HepG2 (cell line): ENCODE data around the gene CACNB4. TPM values are rescaled to one million over a fixed set of nuclear protein-coding genes. Genes with fewer than 3 reads are reported as not detected.

Experiments
- ATAC-seq: fragments of 200-7000 bp; cut with Tn5 transposase; 3 replicates; pipeline ENCODE4 v1.9.1; 2020; ENCODE audit warnings: mild to moderate bottlenecking, moderate library complexity
- BruUV-seq: library from RNA; stranded (reverse); fragments of 400-500 nt; replicated peaks from 2 replicates; lab custom pipeline; 2021; lab: Mats Ljungman, UMichigan
- CTCF ChIA-PET: fragments of 300-600 bp; formaldehyde crosslinking; extraction: SDS; loops from one replicate; lab custom pipeline; 2021; ENCODE audit warnings: low total read pairs, inconsistent platforms, low intra/inter-chr PET ratio; lab: Yijun Ruan, JAX
- POLR2A ChIA-PET: fragments of 350-600 bp; sonication (Branson Sonifier 250); formaldehyde crosslinking; loops from one replicate; lab custom pipeline; 2020; ENCODE audit warnings: antibody characterized with exemption, inconsistent platforms; lab: Yijun Ruan, JAX
- DNase-seq: peaks from one replicate; pipeline ENCODE4 v3.0.0-alpha.2; 2015; ENCODE audit warnings: low spot score
- FAIRE-seq: peaks from 3 replicates; lab custom pipeline; 2011; peaks lifted over from hg19 to GRCh38; lab: Jason Lieb, UNC
- H2AFZ ChIP-seq: one replicate; pipeline ENCODE4 v1.6.1; 2011; ENCODE audit warnings: low read length, inconsistent platforms
- H3K27ac ChIP-seq: fragments of 300-600 bp; 3 replicates; pipeline ENCODE4 v1.8.0; 2011; ENCODE audit warnings: mixed run types, mild to moderate bottlenecking, mixed read lengths, low read length, inconsistent platforms; ENCODE audit not compliant: insufficient read depth; ENCODE audit errors: extremely low read length
- H3K27me3 ChIP-seq, 2 experiments: fragments of 200-600 bp in 1 of 2; 2 replicates in 1 of 2; 3 replicates in 1 of 2; pipeline versions ENCODE4 v1.6.0 to v1.8.0; 2011; ENCODE audit warnings: low read length in 2 of 2, mild to moderate bottlenecking in 2 of 2, moderate library complexity in 2 of 2, inconsistent platforms in 1 of 2; ENCODE audit not compliant: insufficient read depth in 2 of 2, control insufficient read depth in 1 of 2
- H3K36me3 ChIP-seq, 2 experiments: fragments of 200-600 bp in 1 of 2; replicated peaks in 1 of 2; 2 replicates in 1 of 2; 3 replicates in 1 of 2; pipeline versions ENCODE4 v1.5.1 to v1.8.0; 2011; ENCODE audit warnings: low read length in 2 of 2, inconsistent platforms in 1 of 2; ENCODE audit not compliant: insufficient read depth in 2 of 2, control insufficient read depth in 1 of 2
- H3K4me1 ChIP-seq: 2 replicates; pipeline ENCODE4 v1.5.1; 2012; ENCODE audit warnings: low read length, inconsistent platforms; ENCODE audit not compliant: insufficient read depth
- H3K4me2 ChIP-seq: 2 replicates; pipeline ENCODE4 v1.6.0; 2011; ENCODE audit warnings: low read depth, low read length, inconsistent platforms
- H3K4me3 ChIP-seq, 3 experiments: fragments of 200-600 bp in 1 of 3; sonication (generic), shearing (Covaris generic) in 1 of 3; replicated peaks in 1 of 3; 2 replicates each; pipeline ENCODE4 v1.5.1; 2011 to 2016; ENCODE audit warnings: low read length in 3 of 3, inconsistent platforms in 2 of 3, low read depth in 2 of 3, mild to moderate bottlenecking in 2 of 3, control low read depth in 1 of 3, mixed read lengths in 1 of 3; ENCODE audit not compliant: insufficient read depth in 1 of 3
- H3K79me2 ChIP-seq: one replicate; pipeline ENCODE4 v1.6.1; 2011; ENCODE audit warnings: low read length, inconsistent platforms; ENCODE audit not compliant: insufficient read depth
- H3K9ac ChIP-seq: 2 replicates; pipeline ENCODE4 v1.6.0; 2011; ENCODE audit warnings: mild to moderate bottlenecking, low read depth, low read length, inconsistent platforms; ENCODE audit not compliant: insufficient read depth
- H3K9me3 ChIP-seq: 2 replicates; pipeline ENCODE4 v1.5.1; 2012; ENCODE audit warnings: mild to moderate bottlenecking, low read length
- H4K20me1 ChIP-seq: 2 replicates; pipeline ENCODE4 v1.6.0; 2011; ENCODE audit warnings: inconsistent platforms, mild to moderate bottlenecking, low read length, moderate library complexity; ENCODE audit not compliant: insufficient read depth
- CBFB ChIP-seq: sonication (generic); formaldehyde crosslinking; IDR thresholded peaks from 2 replicates; pipeline ENCODE4 v1.4.0; 2020; ENCODE audit warnings: missing genetic modification reagents
- CHD4 ChIP-seq: fragments of 200-600 bp; sonication (generic); IDR thresholded peaks from 2 replicates; pipeline ENCODE4 v1.7.0; 2017; ENCODE audit warnings: mild to moderate bottlenecking, low read length, borderline replicate concordance
- HBP1 ChIP-seq: IDR thresholded peaks from 2 replicates; pipeline ENCODE4 v1.6.1; 2016; ENCODE audit warnings: low read depth, control low read depth
- HMG20A ChIP-seq: IDR thresholded peaks from 2 replicates; pipeline ENCODE4 v1.6.1; 2016; ENCODE audit warnings: borderline replicate concordance
- MYPOP ChIP-seq: sonication (generic); formaldehyde crosslinking; IDR thresholded peaks from 2 replicates; pipeline ENCODE4 v1.8.1; 2023; ENCODE audit warnings: mild to moderate bottlenecking, moderate library complexity, missing genetic modification reagents
- RELA ChIP-seq: sonication (generic); formaldehyde crosslinking; IDR thresholded peaks from 2 replicates; pipeline ENCODE4 v1.4.0; 2020; ENCODE audit warnings: missing genetic modification reagents
- REST ChIP-seq, 2 experiments: IDR thresholded peaks; 2 replicates each; pipeline ENCODE4 v1.6.1; 2011 to 2012; ENCODE audit warnings: low read length in 2 of 2, borderline replicate concordance in 1 of 2, low read depth in 1 of 2, mild to moderate bottlenecking in 1 of 2, moderate library complexity in 1 of 2
- SKI ChIP-seq: fragments of 450-650 bp; IDR thresholded peaks from one replicate; pipeline ENCODE4 v1.6.1; 2018; ENCODE audit warnings: mild to moderate bottlenecking; ENCODE audit not compliant: partially characterized antibody
- SP2 ChIP-seq: sonication (generic); formaldehyde crosslinking; IDR thresholded peaks from 2 replicates; pipeline ENCODE4 v1.5.1; 2020; ENCODE audit warnings: mild to moderate bottlenecking, missing genetic modification reagents
- SP4 ChIP-seq: sonication (generic); formaldehyde crosslinking; IDR thresholded peaks from 2 replicates; pipeline ENCODE4 v1.8.1; 2023; ENCODE audit warnings: mild to moderate bottlenecking, missing genetic modification reagents
- ZBTB34 ChIP-seq: sonication (generic); formaldehyde crosslinking; IDR thresholded peaks from 2 replicates; pipeline ENCODE4 v1.8.0; 2022; ENCODE audit warnings: mild to moderate bottlenecking, missing genetic modification reagents
- ZNF282 ChIP-seq: fragments of 450-650 bp; IDR thresholded peaks from 2 replicates; pipeline ENCODE4 v1.6.1; 2018; ENCODE audit not compliant: partially characterized antibody
- ZNF451 ChIP-seq: sonication (generic); formaldehyde crosslinking; IDR thresholded peaks from 2 replicates; pipeline ENCODE4 v1.5.0; 2020; ENCODE audit warnings: mild to moderate bottlenecking, missing genetic modification reagents
- ZNF772 ChIP-seq: sonication (generic); formaldehyde crosslinking; IDR thresholded peaks from 2 replicates; pipeline ENCODE4 v1.5.0; 2020; ENCODE audit warnings: mild to moderate bottlenecking, missing genetic modification reagents
- ZZZ3 ChIP-seq: sonication (generic); formaldehyde crosslinking; IDR thresholded peaks from 2 replicates; pipeline ENCODE4 v1.4.0; 2020; ENCODE audit warnings: missing genetic modification reagents, mild to moderate bottlenecking, borderline replicate concordance
- WGBS: methylation state at CpG from one replicate; pipeline ENCODE4 v1.1.6; 2017; ENCODE audit warnings: low lambda C conversion rate; 5-methylcytosine and 5-hydroxymethylcytosine counted together
- in situ Hi-C: cut with HindIII; loops from 2 replicates; pipeline ENCODE4 v1.10.0; 2017; ENCODE audit warnings: low pct_unique_long_range_greater_than_20kb; ENCODE audit not compliant: extremely low pct_ligation_motif_present
- intact Hi-C: fragments of 100-400 bp; cut with micrococcal nuclease; formaldehyde crosslinking; loops from one replicate; pipeline ENCODE4 v1.10.0; 2022; ENCODE audit not compliant: unreplicated experiment
- polyA plus RNA-seq, 8 experiments: library from polyadenylated mRNA; depleted of rRNA in 3 of 8; stranded (reverse) in 7 of 8; unstranded in 1 of 8; fragments of >200 nt; fragmentation: Illumina TruSeq in 4 of 8; extraction: Trizol in 4 of 8; gene quantifications; 2 replicates each; pipeline versions ENCODE4 v1.2.1 to v1.2.3, GENCODE V29; 2011 to 2016; ENCODE audit warnings: low read depth in 4 of 8, missing spikeins in 1 of 8, mixed read lengths in 1 of 8; ENCODE audit not compliant: insufficient read depth in 1 of 8
- total RNA-seq, 5 experiments: library from RNA; depleted of rRNA; stranded (reverse); fragments of >200 nt; fragmentation: Illumina TruSeq; extraction: Trizol; gene quantifications; 2 replicates each; pipeline ENCODE4 v1.2.3, GENCODE V29; 2016; ENCODE audit warnings: low read depth in 1 of 5

Gene CACNB4
- total and polyA plus RNA-seq, 2 of the 13 experiments (the other 11 are each of a cell fraction or from before 2014, with no cell fraction given), result 5.1 to 14.3 TPM

- TF ChIP-seq HMG20A (CRISPR knock-in tag), result no peak
Observed at GRCh38 chr2:151872463-151872862, 226.4 kb downstream of the CACNB4 start (continued).

- CTCF ChIA-PET, result no interaction called here
- no peak for ATAC-seq
- Histone ChIP-seq H3K36me3 (peaks cover 0 to 31% of the 10 kb centered on the region in 2 experiments; a peak in 3 of 5 replicates), H3K4me1 (no peaks in the 10 kb centered on the region), H3K4me2 (no peak overlapping the region), H3K79me2 (no peaks in the 10 kb centered on the region), H4K20me1 (no peaks in the 10 kb centered on the region), H3K4me3 (no peak overlapping the region), H3K9ac (no peak overlapping the region), H3K27ac (no peak overlapping the region), H3K27me3 (no peaks in the 10 kb centered on the region), H3K9me3 (no peaks in the 10 kb centered on the region), H2AFZ (no peak overlapping the region)
- no peak for FAIRE-seq
- TF ChIP-seq SP2 (CRISPR knock-in tag), result no peak
- no peak for TF ChIP-seq ZNF772 (CRISPR knock-in tag)
- TF ChIP-seq ZZZ3 (CRISPR knock-in tag), result no peak
- no peak for TF ChIP-seq CHD4
- TF ChIP-seq ZBTB34 (CRISPR knock-in tag), result no peak
- TF ChIP-seq REST (IDR thresholded peaks at IDR 0.05; ENCODE audit: borderline replicate concordance in 1 of 2, low read depth in 1 of 2, low read length in 2 of 2), result no peak
- TF ChIP-seq SKI, result no peak
- TF ChIP-seq ZNF451 (CRISPR knock-in tag), result no peak
- no peak for TF ChIP-seq RELA (CRISPR knock-in tag)
- TF ChIP-seq MYPOP (CRISPR knock-in tag), result no peak
- no peak for TF ChIP-seq ZNF282
- TF ChIP-seq SP4, result no peak
- no peak for TF ChIP-seq CBFB
- no peak for TF ChIP-seq HBP1
- no peak for DNase-seq
- POLR2A ChIA-PET, result no interaction called here
- in situ Hi-C loops (no loop called here), intact Hi-C loops (no loop called here)
- no TSS peak for BruUV-seq
- 96% methylated on average over 5 of the region's 5 CpGs for WGBS
Observed at GRCh38 chr2:151869291-151869690, 229.6 kb downstream of the CACNB4 start.
